ENCODE data around the gene LGR6.
"Not testable (repeated sequence)": the region's sequence is repeated elsewhere in the genome, so short reads cannot be mapped to it uniquely, and the experiment has no call there.

Gene LGR6

DNA sequence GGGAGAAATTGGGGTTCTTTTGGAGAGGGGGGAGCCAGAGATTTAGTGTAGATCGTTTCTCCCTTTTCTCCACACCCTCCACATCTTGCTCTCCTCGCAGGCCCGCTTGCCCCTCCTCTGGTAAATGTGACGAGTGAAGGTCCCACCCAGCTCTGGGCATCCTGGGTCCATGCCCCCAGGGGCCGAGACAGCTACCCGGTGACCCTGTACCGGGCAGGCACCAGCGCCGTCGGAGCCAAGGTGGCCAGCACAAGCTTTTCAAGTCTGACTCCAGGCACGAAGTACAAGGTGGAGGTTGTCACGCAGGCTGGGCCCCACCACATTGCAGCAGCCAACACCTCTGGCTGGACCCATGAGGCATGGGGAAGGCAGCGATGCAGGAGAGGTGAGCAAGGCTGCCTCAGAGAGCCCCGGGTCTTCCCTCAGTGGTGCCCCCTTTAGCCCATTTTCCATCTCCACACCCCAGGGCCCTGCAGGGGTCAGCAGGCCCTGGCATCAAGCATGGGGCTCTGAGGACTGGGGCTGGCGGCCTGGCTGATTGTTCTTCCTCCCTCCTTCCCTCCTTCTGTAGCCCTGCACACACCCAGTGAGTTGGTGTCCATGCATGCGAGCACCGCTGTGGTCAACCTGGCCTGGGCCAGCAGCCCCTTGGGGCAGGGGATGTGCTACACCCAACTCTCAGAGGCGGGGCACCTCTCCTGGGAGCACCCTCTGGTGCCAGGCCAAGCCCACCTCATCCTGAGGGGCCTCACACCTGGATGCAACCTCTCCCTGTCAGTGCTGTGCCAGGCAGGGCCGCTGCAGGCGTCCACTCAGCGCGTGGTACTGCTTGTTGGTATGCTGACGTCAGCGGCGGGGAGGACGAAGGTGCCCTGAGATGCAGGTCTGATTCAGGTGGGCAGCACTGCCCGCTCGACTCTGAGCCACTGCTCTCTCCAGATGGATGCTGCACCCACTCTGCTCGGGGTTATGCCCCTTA is 16.4 kb upstream of the LGR6 start:
- no peak for DNase-seq

DNA sequence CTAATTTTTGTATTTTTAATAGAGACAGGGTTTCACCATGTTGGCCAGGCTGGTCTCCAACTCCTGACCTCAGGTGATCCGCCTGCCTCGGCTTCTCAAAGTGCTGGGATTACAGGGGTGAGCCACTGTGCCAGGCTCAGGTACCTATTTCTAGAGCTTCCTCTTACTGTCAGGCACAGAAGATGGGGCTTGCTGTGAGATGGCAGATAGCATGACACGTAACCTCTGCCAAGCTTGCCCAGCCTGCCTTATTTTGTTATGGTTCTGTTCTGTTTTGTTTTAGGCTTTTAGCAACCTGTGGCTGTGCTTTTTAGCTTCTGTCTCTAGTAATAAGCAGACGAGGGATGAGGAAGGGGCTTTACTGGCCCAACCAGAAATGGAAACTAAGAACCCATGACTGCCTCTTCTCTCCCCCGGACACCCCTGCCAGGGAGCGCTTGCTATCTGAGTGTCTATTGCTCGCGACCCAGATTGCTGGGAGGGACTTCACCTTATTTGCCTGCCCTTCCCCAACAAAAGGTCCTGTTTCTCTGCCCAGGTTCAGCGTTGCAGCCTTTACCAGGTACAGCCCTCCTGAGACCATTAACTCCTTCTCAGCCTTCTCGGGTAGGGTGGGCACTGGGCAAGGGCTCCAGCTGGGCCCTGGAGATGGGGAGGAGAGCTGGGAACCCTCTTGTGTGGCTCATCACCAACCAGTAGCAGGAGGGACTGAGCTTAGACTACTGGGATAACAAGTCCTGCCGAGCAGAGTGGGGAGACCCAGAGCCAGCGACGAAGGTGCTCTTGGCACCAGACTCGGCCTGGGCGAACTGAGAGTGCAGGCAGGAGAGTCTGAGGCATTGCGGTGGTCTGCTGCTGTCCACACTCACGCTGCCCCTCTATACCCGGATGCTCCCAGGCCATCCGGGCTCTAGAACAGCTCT is 13.5 kb upstream of the LGR6 start:
- DNase-seq = no peak

DNA sequence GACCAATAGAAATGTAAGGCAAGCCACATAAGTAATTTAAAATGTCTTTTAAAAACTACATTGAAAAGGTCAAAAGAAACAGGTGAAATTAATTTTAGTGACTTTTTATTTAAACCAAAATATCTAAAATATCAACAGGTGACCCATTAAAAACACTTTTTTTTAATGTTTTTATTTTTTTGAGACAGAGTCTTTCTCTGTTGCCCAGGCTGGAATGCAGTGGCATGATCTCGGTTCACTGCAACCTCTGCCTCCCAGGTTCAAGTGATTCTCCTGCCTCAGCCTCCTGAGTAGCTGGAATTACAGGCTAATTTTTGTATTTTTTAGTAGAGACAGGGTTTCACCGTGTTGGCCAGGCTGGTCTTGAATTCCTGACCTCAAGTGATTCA is 12.9 kb upstream of the LGR6 start:
- not testable (repeated sequence) for DNase-seq

DNA sequence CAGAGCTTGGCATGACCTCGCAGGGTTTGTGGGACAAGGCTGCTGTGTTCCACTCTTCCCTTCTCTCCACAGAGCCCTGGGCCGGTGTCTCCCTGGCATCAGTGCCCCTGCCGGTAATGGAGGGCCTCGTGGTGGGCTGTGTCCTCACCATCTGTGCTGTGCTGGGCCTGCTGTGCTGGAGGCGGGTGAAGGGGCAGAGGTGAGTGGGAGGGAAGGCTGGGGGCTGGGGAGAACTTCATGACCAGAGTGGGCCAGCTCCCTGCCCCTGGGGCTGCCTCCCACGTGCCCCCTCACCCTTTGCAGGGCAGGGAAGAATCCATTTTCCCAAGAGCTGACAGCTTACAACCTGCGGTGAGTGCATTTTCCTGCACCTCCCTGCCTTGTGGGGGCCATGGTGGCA is 12.0 kb upstream of the LGR6 start:
- DNase-seq = no peak

DNA sequence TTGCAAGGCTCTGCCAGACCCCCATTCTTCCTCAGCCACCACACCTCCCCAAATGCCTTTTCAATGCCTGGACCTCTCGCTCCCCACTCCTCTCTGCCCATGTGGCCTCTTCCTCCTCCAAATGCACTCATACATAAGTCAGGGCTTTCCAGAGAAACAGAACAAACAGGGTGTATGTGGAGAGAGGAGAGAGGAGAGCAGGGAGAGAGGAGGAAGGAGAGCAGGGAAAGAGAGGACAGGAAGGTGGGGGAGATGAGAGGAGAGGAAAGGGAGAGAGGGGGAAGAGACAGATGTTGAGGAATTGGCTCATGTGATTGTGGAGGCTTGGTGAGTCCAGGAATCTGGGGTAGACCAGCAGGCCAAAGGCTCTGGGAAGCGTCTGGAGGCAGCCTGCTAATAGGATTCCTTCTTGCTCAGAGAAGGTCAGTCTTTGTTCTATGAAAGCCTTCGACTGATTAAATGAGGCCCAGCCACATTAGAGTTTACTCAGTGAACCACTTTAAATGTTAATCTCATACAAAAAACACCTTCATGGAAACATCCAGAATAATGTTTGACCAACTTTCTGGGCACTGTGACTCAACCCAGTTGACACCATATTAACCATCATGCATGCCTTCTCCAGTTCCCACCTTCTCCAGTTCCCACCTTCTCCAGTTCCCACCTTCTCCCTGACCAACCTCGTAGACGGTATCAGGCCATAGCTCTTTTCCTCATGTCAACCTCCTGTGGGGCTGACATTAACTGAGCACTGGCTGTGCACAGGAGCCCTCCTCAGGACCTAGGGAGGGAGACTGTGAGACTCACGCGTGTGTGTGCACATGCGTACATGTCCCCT is 11.3 kb upstream of the LGR6 start:
- DNase-seq = no peak

DNA sequence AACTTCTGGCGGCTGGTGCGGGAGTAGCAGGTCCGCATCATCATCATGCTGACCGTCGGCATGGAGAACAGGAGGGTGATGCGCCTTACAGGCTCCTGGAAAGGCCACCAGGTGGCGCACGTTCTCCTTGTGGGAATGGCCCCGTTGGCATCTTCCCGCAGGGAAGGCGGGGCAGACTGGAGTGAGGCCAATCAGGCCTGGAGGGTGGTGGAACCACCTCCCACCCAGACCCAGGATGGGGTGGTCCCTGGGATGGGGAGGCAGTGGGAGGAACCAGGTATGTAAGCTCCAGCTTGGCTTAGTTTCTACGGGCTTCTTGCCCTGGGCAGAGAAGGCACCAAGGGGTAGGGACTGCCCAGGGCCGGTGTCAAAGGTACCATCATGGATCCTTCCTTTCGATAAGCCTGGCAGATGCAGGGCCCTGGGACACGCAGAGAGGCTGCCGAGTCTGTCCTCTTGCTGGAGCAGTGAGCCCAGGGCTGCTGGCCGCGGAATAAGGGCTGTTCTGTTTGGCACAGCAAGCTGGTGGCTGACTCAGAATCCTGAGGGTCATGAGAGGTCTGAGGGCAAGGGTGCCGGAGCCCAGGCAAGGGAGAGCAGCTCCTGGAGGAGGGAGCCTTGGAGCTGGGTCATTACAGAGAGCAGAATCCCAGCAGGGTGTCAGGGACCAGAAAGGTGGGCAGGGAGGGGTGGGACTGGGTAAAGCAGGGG is 8.7 kb upstream of the LGR6 start:
- DNase-seq = peak; percentile 67 to 73

DNA sequence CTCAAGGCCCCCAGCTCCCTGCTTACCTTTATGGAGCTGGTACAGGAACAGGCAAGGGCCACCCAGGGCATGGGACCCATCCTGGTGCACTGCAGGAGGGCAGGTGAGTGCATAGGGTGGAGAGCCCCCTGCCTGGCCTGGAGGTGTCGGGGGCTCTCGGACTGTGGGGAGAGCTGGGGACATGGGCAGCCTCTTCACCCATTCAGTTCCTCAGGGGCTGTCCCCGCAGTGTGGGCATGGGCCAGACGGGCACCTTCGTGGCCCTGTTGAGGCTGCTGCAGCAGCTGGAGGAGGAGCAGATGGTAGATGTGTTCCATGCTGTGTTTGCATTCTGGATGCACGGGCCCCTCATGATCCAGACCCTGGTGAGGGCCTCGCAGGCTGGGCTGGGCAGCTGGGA is 7.3 kb upstream of the LGR6 start:
- DNase-seq = no peak

DNA sequence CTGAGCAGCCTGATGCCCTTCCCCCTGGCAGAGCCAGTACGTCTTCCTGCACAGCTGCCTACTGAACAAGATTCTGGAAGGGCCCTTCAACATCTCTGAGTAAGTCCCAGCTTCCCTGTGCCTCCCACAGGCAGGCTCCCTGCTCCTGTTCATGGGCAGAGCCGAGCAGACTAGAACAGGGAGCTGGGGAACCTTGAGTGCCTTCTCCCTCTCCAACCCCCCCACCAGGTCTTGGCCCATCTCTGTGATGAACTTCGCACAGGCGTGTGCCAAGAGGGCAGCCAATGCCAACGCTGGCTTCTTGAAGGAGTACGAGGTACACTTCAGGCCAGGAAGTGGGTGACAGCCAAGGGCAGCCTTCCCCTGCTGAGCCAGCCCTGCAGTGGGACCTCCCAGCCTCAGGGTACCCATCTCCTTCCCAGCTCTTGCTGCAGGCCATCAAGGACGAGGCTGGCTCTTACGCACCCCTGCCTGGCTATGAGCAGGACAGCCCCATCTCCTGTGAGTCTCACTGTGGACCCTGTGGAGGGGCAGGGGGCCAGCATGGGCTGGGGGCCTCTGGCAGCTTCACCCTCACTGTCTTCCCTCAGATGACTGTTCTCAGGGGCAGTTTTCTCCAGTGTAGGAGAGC is 6.4 kb upstream of the LGR6 start:
- no peak for DNase-seq

DNA sequence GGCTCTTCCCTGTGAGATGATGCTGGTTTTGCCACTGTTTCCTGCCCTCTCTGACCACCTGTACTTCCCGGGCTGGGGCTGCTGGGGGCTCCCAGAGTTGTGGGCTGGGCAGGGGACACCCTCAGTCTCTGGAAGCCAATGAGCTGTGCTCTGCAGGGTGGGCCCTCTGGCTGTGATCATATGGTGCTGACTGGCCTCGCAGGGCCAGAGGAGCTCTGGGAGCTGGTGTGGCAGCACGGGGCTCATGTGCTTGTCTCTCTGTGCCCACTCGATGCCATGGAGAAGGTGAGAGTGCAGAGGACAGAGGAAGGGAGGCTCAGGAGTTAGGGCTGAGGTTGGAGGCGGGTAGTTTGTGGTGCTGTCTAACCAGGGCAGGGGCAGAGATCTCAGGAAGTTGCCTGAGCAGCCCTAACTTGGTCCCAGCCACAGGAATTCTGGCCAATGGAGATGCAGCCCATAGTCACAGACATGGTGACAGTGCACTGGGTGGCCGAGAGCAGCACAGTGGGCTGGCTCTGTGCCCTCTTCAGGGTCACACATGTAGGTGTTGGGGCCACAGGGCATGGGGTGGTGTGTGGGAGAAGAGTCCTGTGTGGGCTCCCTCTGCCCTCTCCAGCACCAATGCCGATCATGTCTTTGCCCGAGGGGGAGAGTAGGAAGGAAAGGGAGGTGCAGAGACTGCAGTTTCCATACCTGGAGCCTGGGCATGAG is 5.7 kb upstream of the LGR6 start:
- DNase-seq = no peak

DNA sequence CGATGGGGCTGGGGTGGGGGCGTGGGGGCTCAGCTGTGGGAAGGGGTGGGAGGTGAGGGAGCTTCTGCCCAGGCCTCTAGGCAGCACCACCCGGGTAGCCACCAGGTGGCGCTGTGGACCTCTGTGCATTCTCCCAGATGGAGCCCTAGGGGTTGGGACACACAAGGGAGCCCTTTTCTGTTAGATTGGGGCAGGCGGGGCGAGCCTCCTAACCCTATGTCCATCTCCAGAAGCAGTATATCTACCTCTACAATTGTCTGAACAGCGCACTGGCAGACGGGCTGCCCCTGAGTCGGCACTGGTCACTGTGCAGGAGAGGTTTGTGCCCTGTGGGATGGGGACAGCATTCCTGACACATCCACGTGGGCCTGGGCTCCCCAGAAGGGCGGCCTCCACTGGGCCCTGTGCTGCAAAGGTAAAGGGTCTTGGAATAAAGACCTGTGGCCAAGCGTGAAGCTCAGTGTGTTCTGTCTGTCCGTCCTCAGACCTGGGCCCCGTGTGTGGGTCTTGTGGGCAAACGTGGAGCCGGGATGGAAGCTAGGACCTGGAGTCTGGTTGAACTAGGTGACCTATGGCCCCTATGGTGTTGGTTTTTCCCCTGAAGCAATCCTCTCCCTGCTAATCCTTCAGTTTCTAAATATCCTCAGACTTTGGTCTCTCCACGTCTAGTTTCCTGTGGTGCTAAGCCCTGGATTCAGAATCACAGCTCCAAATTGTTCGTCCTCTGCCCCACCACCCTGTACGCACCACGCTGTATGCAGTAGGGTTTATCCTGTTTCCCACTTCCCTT is 4.4 kb upstream of the LGR6 start:
- peak; percentile 71 to 76 for DNase-seq

DNA sequence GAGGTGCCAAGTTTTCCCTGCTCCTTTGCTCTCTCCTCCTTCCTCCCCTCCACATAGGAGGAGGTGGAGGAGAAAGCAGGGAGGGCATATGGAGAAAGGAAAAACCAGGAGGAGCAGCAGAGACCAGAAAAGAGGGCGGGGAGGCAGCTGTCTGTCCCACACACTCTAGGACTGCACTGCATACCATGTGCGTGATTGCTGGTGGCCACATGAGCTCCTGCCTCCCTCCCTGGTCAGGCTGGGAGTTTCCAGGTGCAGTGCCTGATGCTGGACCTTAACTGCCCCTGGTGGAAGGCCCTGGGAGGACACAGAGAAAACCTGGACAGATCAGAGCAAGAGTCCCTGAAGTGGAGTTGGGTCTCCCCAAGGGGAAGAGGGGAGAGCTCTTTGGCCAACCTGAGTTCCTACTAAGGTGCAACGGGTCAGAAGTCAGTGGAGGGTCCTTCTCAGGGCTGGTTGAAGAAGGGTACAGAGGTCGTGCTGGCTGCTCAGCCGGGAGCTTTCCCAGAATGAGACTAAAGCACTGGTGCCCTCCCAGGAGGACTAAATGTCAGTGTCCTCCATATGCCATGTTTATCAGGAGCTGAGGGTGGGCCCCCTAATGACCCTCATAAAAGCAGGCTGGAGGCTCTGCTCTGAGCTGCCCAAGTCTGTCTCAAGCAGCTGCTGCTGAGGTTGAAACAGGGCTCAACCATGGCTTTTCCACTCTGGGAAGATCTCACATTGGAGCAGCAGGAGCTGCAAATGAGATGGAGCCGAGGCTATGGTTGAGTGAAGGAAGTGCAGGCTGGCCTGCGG is 3.5 kb upstream of the LGR6 start:
- DNase-seq = no peak

DNA sequence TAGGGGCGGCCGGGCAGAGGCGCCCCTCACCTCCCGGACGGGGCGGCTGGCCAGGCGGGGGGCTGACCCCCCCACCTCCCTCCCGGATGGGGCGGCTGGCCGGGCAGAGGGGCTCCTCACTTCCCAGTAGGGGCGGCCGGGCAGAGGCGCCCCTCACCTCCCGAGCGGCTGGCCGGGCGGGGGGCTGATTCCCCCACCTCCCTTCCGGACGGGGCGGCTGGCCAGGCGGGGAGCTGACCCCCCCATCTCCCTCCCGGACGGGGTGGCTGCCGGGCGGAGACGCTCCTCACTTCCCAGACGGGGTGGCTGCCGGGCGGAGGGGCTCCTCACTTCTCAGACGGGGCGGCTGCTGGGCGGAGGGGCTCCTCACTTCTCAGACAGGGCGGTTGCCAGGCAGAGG is 2.2 kb upstream of the LGR6 start:
- DNase-seq = not testable (repeated sequence)

DNA sequence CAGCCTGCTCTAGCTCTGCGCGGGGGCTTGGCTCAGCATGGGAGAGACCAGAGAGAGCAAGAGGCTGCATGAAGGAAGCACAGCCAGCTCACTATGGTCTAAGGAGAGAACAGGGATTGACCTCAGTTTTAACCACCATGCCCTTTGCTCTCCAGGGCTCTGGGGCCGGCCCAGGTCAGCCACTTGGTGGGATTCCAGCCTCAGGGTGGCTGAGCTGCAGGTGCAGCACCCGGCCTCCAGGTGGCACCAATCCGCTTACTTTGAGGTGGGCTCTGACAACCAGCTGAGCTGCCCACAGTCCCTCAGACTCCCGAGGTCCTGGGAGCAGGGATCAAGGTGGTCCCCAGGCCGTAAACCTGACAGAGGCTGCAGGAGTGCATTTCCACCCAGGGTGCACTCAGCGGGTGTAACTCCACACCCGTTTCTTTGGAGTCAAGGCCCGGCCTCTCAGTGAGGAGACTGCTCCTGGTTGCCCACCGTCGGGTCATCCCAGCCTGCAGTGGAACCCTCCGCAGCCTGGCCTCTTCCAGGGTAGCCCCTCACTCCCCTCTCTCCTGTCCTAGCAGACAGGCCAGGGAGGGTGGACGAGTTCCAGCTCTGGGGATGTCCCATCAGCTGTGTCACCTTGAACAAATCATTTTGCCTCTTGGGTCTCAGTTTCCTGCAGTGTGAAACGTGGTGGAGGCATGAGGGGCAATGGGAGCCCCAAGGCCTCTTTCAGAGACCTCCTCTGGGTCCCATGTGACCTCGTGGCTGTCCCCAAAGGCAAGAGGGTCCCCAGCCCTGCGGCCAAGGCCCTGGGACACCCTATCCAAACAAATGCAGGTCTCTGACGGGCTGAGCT is 607 bp upstream of the LGR6 start:
- DNase-seq = peak; percentile 56 to 61

DNA sequence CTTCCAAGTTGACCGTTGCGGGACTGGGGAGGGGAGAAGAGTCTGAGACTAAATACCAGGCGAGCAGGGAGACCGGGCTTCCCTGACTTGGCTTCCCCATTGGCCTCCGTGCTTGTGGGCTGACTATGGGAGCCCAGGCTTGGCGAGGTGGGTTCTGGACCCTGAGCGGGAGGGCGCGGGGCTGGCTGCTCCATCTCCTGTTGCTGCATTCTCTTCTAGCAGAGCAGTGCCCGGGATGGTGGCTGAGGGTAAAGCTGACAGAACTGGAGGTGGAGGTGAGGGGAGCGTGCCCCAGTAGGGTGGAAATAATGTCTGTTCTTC is 689 bp downstream of the LGR6 start:
- DNase-seq = no peak

DNA sequence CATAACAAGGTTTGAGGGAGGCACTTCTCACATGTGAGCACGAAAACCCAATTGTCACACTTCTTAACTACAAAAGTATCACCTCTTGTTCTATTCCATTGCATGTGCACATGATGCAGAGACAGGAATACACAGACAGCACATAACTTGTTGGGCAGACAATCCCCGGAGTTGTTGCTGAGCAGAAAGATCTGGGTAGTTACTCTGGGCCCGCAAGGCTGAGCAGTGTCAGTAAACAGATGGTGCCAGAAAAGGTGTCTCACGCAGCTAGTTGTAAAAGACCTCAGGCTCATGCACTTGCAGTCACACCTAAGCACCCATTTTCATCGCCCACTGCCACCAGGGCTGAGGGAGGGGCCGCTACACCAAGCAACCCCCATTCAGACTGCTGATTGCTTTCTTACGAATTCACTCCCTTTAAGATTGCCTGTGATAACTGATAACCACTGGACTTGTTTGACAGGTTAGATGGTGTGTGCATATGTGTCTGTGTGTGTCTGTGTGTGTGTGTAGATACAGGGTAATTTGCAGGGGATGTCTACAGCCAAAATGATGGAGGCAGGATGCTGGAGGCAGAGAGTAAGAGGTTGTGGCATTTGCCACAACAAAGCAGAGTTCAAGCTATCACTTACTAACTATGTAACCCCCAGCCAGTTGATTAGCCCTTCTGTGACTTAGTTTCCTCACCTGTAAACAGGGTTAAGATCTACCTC is 4.2 kb downstream of the LGR6 start:
- peak; percentile 39 to 55 for DNase-seq

DNA sequence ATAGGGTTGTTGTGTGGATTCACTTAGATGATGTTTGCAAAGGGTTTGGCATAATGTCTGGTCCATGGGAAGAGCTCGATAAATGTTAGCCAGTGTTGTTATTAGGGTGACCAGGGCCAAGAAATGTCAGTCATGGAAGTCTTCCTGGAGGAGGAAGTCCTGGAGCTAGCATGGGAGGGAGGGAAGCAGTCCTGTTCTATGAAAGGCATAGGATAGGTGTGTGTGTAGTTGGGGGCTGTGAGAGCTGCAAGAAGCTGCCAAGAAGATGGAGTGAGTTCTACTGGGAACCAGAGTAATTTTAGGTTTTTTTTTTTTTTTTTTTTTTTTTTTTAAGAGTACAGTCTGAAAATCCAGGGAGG is 4.7 kb downstream of the LGR6 start:
- DNase-seq = no peak

DNA sequence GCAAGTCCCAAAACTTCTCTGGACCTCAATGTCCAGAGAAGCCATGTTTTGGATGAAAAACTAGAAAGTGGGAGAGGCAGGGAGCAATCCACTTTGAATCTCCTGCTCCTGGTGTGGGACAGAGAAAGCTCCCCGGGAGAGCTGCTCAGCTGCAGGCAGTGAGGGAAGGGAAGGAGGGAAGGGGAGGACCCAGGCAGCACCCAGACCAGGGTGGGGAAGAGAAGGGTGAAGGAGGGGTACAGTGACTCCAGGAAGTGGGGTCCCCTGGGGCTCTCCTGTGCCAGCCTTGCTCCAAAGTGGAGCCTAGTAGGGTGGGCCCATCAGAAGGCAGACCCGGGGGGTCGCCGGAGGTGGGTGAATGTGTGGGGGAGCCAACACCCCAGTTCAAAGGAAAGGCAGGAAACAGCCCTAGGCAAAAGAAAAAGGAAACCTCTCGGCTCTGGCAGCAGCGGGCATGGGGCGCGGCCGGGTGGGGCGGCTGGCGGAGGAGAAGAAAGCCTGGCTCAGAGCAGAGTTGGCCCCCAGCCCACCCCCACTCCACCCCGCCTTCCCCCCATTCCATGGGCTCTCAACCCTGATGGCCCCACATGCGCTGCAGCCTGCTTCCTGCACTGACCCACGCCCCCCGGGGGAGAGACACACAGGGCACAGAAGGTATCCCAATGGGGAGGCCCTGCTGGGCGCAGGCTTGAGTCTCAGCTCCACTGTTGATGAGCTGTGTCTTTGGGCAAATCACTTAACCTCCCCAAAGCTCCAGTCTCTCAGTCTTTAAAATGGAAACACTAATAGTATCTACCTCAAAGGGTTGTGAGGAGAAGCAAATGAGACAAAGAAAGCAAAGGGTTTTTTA is 5.7 kb downstream of the LGR6 start:
- no peak for DNase-seq

All from CD4-positive, alpha-beta T cell treated with Interleukin-1 beta for 1 hour (primary cell).